ENCODE measurements around the gene ADIPOR2.
A peak's percentile ranks its signal among the peaks of the same experiment; 100 is the strongest.

ADIPOR2 gene

GRCh38 chr12:1777798-1778197, 86.9 kb downstream of the ADIPOR2 start:
- no peak for DNase-seq

DNA sequence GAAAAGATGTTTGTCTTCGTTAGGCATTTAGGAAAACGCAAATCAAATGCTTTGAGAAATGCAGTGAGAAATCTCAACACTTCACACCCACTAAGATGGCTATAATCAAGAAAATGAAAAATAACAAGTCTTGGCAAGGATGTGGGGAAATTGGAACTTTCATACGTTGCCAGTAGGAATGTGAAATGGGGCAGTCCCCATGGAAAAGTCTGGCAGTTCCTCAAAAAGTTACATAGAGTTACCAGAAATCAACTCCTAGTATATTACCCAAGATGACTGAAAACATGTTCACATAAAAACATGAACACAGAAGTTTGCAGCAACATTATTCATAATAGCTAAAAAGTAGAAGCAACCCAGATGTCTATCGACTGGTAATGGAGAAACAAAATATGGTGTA, 88.0 kb downstream of the ADIPOR2 start:
- DNase-seq, result no peak

- DNase-seq, result no peak
Measured at GRCh38 chr12:1779783-1780182, 88.9 kb downstream of the ADIPOR2 start.

- no peak for DNase-seq
Measured at GRCh38 chr12:1781772-1782171, 90.9 kb downstream of the ADIPOR2 start.

DNA sequence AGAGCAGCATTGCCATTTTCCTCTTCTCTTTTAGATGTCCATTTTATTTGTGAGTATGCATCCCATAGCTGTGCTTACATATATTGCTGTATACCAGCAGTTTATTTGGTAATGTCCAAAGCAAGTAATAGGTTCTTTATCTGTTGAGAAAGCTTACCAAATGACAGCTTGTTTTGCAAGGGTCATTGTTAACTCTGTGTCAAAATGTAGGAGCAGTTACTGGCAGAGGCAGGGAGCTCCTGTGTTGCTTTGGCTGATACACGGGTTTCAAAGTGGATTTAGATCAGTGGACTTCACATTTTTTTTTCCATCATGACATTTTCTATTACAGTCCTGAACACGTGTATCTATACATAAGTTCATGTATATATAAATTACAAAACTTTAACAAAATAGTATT, 91.3 kb downstream of the ADIPOR2 start:
- no peak for DNase-seq

- DNase-seq, result no peak
Measured at GRCh38 chr12:1787714-1788113, 96.8 kb downstream of the ADIPOR2 start.

GRCh38 chr12:1790444-1790843, 99.6 kb downstream of the ADIPOR2 start:
- no peak for DNase-seq

GRCh38 chr12:1791104-1791841, 100.4 kb downstream of the ADIPOR2 start:
- peak; percentile 82 for DNase-seq

DNA sequence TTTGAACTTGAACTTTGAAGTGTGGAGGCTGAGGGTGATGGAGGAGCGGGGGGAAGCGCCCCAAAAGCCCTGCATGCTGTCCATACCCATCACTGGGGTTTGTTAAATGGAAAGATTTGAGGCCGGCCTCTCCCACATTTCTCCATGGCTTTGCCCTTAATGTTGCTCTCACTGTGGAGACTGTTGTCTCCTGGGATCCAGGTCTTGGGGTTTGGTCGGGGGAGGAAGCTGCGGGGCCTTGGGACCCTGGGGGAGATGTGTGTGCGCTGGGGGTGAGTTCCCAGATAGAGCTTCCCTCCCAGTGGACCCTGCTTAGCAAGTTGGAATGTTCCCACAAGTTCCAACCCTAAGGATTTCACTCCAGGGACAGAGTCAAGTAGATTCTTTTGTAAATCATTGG, 101.5 kb downstream of the ADIPOR2 start:
- no peak for DNase-seq

DNA sequence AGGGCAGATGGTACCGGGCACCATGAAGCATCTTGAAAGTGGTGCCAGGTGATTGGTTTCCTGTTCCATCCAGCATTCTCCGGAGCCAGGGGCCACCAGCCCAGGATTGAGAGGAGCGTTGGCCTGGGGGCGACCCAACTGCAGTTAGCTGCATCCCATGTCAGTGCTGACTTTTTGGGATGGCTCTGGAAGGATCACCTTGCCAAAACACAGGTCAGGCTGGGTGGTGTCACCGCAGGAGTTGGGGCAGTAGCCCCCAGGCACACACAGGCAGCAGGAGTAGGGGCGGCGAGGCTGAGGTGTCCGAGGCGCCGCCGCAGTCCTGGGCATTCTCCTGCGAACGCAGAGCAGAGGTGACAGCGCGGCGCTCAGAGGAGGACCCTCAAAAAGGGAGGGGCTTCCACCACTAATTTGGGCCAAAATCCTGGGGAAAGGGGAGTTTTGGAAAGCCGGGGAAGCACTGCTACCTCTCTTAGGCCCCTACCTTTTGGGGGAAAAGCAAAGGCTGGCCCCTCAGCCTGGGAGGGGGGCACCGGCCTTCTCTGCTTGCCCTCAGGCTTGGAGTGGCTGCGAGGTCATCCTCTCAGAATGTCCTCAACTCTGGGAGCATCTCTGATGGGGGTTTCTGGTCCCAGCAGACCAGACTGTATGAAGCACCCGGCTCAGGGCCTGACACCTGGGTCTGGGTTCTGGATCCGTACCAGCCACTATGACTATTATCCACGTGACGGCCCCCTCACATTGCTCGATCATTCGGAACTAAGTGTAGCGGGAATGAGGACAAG, 102.7 kb downstream of the ADIPOR2 start:
- no peak for DNase-seq

- no peak for DNase-seq
Measured at GRCh38 chr12:1794440-1795090, 103.7 kb downstream of the ADIPOR2 start.

GRCh38 chr12:1795221-1795784, 104.4 kb downstream of the ADIPOR2 start:
- DNase-seq, result no peak

- DNase-seq, result peak; percentile 98
Measured at GRCh38 chr12:1795785-1796514, 105.1 kb downstream of the ADIPOR2 start.

- no peak for DNase-seq
Measured at GRCh38 chr12:1796515-1797010, 105.7 kb downstream of the ADIPOR2 start.

- peak; percentile 88 for DNase-seq
Measured at GRCh38 chr12:1797011-1797901, 106.4 kb downstream of the ADIPOR2 start.

DNA sequence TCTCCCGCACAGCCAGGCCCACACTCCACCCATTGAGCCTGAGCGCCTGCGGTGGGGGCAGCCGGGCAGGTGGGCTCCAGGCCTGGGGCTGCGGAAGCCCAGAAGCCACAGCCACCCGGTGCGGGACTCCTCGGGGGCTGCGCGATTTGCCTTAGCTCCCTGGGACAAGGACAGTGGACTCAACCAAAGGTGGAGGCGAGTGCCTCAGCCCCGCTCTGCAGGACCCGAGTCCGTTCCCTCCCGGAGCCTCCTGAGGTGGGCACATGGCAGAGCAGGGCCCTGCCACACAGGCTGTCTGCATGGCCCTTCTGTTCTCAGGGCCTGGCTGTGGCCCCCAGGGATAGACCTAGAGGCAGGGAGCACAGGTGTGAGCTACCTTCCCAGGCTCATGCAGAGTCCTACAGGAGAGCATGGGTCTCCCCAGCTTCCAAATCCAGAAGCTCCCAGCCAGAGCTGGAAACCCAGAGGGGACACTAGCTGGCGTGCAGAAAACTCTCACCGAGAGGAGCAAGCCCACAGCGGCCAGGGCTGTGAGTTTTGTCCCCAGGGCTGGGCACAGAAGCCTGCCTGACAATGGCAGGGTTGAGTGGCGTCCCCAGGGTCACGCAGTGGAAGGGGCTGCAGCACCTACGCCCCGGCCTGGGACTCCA, 107.2 kb downstream of the ADIPOR2 start:
- DNase-seq, result no peak

GRCh38 chr12:1798641-1799020, 107.8 kb downstream of the ADIPOR2 start:
- no peak for DNase-seq

- DNase-seq, result peak; percentile 57
Measured at GRCh38 chr12:1799051-1799881, 108.4 kb downstream of the ADIPOR2 start.

DNA sequence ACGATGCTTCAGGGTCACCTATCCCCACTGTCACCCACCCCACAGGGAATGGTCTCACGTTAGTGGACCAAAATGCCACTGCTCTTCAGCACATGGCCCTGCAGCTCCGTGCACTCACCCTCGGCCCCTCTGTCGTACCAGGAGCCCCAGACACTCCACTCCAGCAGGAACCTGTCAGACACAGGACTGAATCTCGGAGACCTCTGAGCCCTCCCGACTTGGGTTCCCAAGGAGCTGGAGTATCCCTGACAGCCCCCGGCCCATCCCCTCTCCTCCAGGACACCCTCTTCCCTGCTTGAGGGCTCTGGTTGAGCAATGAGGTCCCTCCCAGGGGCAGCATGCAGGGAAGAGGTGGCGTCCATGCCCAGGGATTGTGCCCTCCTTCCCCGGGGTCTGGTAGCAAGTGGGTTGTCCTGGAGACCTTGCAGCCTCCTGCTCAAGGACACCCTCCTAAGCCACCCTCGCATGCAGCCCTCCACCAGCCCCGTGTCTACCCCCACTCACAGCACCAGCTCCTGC, 109.1 kb downstream of the ADIPOR2 start:
- DNase-seq, result peak; percentile 54

Data from activated CD8-positive, alpha-beta memory T cell treated with anti-CD3 and anti-CD28 coated beads for 24 hours (primary cell).